ENCODE measurements around the gene FBXO27.

Gene FBXO27

DNA sequence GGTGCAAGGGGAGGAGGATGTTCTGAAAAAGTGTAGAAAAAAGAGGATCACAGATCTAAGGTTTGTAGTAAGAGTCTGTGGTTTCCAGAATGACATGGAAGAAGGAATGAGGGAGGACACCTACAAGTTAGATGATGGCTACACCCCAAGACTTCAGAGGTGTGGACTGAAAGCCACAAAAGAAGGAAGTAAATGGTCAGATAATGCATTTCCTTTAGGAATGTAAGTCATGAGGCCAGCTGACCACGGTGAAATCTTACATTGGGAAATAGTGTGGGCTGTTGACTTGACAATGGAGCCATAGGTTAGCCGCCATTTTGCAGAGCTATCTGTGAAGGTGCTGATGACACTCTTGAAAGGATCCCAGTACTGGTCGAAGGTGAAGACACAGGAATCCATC is 25.3 kb upstream of the FBXO27 start:
- no peak overlapping the region for H3K4me3 ChIP-seq (ENCODE audit: control insufficient read depth, low read depth, low read length)
- TF ChIP-seq CTCF (IDR thresholded peaks at IDR 0.05; ENCODE audit: control insufficient read depth, insufficient read depth, low read depth, low read length, missing control alignments) = no peak
- no peak for DNase-seq (ENCODE audit: low read depth)

DNA sequence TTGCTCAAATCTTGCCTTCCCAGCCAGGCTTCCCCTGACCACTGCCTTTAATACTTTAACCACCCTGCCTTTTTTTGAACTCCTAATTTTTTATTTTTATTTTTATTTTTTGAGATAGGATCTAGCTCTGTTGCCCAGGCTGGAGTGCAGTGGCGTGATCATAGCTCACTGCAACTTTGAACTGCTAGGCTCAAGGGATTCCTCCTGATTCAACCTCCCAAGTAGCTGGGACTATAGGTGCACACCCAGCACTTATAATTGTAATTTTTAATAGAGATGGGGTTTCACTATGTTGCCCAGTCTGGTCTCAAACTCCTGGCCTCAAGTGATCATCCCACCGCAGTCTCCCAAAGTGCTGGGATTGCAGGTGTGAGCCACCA is 21.7 kb upstream of the FBXO27 start:
- TF ChIP-seq CTCF (IDR thresholded peaks at IDR 0.05; ENCODE audit: control insufficient read depth, insufficient read depth, low read depth, low read length, missing control alignments) = no peak
- no peak for DNase-seq (ENCODE audit: low read depth)
- H3K4me3 ChIP-seq (ENCODE audit: control insufficient read depth, low read depth, low read length) = no peak overlapping the region

DNA sequence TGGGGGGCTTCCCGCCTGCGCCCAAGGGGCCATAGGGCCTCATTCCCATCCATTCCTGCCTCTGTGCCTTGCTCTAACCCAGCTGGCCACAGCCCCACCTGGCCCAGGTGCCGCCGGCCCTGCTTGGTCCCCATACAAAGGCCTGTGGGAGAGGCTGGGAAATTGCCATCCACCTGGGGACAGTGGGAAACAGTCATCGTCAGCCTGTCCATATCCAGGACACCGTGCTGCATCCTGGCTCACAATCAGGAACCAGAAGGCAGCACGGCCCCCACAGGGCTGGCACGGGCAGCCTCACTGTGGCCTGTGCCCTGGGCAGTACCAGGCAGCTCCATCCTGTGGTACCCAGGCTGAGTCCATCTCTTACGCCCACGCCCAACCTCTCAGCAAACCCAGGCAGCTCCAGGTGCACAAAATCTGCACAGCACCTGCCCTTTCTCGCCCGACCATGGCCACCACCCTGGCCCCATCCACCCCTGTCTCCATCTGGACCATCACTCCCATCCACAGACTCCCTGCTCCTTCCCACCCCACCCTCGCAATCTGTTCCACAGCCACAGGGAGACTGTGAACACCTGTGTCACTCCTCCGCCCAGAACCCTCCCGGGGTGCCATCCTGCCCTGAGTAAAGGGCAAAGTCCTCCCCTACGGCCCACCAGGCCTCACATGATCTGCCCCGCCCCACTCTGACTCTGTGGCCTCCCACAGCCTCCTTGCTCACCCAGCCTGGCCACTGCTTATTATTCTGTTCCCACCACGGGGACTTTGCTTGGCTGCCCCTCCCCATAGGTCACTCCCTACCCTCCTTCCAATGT is 21.1 kb upstream of the FBXO27 start:
- H3K4me3 ChIP-seq (ENCODE audit: control insufficient read depth, low read depth, low read length) = no peak overlapping the region
- TF ChIP-seq CTCF (IDR thresholded peaks at IDR 0.05; ENCODE audit: control insufficient read depth, insufficient read depth, low read depth, low read length, missing control alignments) = no peak
- no peak for DNase-seq (ENCODE audit: low read depth)

DNA sequence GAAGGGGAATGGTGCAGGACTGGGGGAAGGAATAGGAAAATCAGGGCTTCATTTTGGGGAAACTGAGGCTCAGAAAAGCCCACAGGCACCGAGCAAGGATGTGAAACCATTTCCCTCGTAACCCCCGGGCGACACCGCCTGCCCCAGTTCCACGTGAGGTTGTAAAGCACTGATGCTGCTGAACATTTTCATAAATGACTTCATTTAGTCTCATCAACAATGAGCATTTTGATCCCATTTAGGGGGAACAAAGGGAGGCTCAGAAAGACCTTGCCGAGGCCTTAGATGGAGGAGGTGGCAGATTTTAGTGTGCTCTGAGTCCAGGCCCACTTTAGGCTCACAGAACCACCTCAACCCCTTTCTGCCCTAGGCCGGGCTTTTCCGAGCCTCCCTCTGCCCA is 20.5 kb upstream of the FBXO27 start:
- H3K4me3 ChIP-seq (ENCODE audit: control insufficient read depth, low read depth, low read length) = no peak overlapping the region
- DNase-seq (ENCODE audit: low read depth) = no peak
- no peak for TF ChIP-seq CTCF (IDR thresholded peaks at IDR 0.05; ENCODE audit: control insufficient read depth, insufficient read depth, low read depth, low read length, missing control alignments)

GRCh38 chr19:39052243-39052746 is 19.9 kb upstream of the FBXO27 start:
- no peak overlapping the region for H3K4me3 ChIP-seq (ENCODE audit: control insufficient read depth, low read depth, low read length)
- no peak for DNase-seq (ENCODE audit: low read depth)
- peak; percentile 91 for TF ChIP-seq CTCF (IDR thresholded peaks at IDR 0.05; ENCODE audit: control insufficient read depth, insufficient read depth, low read depth, low read length, missing control alignments)

- DNase-seq (ENCODE audit: low read depth) = no peak
- TF ChIP-seq CTCF (IDR thresholded peaks at IDR 0.05; ENCODE audit: control insufficient read depth, insufficient read depth, low read depth, low read length, missing control alignments) = no peak
- no peak overlapping the region for H3K4me3 ChIP-seq (ENCODE audit: control insufficient read depth, low read depth, low read length)
These were observed 14.7 kb upstream of the FBXO27 start for GRCh38 chr19:39047073-39047472.
